Kidney (tissue), 14 donors: Measurements from ENCODE around the gene TRIM16. TPM values are rescaled to one million over a fixed set of nuclear protein-coding genes. Genes with fewer than 3 reads are reported as not detected.

Experiments used
- DNase-seq, 5 donors: peaks; one replicate each; pipeline ENCODE4 v3.0.0-alpha.2; 2013 to 2020
- FAIRE-seq: peaks from 2 replicates; lab custom pipeline; 2012; peaks lifted over from hg19 to GRCh38; lab: Jason Lieb, UNC
- H3K27ac ChIP-seq, 2 donors: one replicate each; pipeline ENCODE4 v1.7.0; 2013; ENCODE audit warnings: low read depth in 2 of 2, low read length in 2 of 2, inconsistent platforms in 1 of 2
- H3K27me3 ChIP-seq: one replicate; pipeline ENCODE4 v1.7.1; 2013; ENCODE audit warnings: low read length, inconsistent platforms; ENCODE audit not compliant: control insufficient read depth, insufficient read depth
- H3K36me3 ChIP-seq, 3 donors: one replicate each; pipeline versions ENCODE4 v1.7.0 to v1.7.1; 2013; ENCODE audit warnings: low read length in 3 of 3, control low read depth in 1 of 3, inconsistent platforms in 1 of 3; ENCODE audit not compliant: insufficient read depth in 3 of 3, control insufficient read depth in 2 of 3
- H3K4me1 ChIP-seq, 3 donors: one replicate each; pipeline versions ENCODE4 v1.7.0 to v1.7.1; 2013; ENCODE audit warnings: low read length in 3 of 3, inconsistent platforms in 1 of 3, low read depth in 1 of 3; ENCODE audit not compliant: control insufficient read depth in 2 of 3, insufficient read depth in 2 of 3
- H3K4me3 ChIP-seq, 3 donors: one replicate each; pipeline versions ENCODE4 v1.7.0 to v1.8.1; 2013; ENCODE audit warnings: low read length in 3 of 3, control low read depth in 1 of 3, inconsistent platforms in 1 of 3
- H3K9ac ChIP-seq, 3 donors: one replicate each; pipeline versions ENCODE4 v1.7.0 to v1.7.1; 2013; ENCODE audit warnings: low read length in 3 of 3, control low read depth in 1 of 3, inconsistent platforms in 1 of 3
- H3K9me3 ChIP-seq, 3 donors: one replicate each; pipeline versions ENCODE4 v1.7.0 to v1.7.1; 2013; ENCODE audit warnings: low read length in 3 of 3, control low read depth in 1 of 3, inconsistent platforms in 1 of 3; ENCODE audit not compliant: control insufficient read depth in 2 of 3, insufficient read depth in 1 of 3
- CTCF ChIP-seq: IDR thresholded peaks from 3 replicates; pipeline ENCODE4 v1.5.1; 2012; ENCODE audit warnings: mild to moderate bottlenecking, moderate library complexity, borderline replicate concordance; ENCODE audit not compliant: insufficient read depth; ENCODE audit errors: extremely low read depth
- intact Hi-C: fragments of 100-400 bp; cut with DNase I; formaldehyde crosslinking; loops from one replicate; pipeline ENCODE4 v1.11.1; 2022
- polyA plus RNA-seq: library from polyadenylated mRNA; stranded (reverse); fragments of 350-450 nt; fragmentation: Illumina TruSeq; extraction: RNeasy Lipid Tissue Mini Kit (QIAGEN cat#74804); gene quantifications from one replicate; pipeline ENCODE4 v1.2.3, GENCODE V29; 2014; ENCODE audit warnings: low read depth, low replicate concordance; ENCODE audit not compliant: insufficient read depth
- total RNA-seq: library from RNA; stranded (reverse); fragmentation: NEBNext Ultra II Directional; extraction: Animal tissue kit (Norgen Biotek cat#: 25700); gene quantifications from one replicate; pipeline ENCODE4 v1.2.1, GENCODE V29; 2021
- donor health status: control.
- donor health status: control.
- donor health status: control.
- donor health status: control.
- donor health status: control.
- donor health status: DM: yes; HTN: yes; CAD: no.
- donor health status: Normal renal cell carcinoma (clear cell type).

Gene TRIM16
- total and polyA plus RNA-seq, 2 donors from 2014 or later = 14.8 to 16.2 TPM

DNA sequence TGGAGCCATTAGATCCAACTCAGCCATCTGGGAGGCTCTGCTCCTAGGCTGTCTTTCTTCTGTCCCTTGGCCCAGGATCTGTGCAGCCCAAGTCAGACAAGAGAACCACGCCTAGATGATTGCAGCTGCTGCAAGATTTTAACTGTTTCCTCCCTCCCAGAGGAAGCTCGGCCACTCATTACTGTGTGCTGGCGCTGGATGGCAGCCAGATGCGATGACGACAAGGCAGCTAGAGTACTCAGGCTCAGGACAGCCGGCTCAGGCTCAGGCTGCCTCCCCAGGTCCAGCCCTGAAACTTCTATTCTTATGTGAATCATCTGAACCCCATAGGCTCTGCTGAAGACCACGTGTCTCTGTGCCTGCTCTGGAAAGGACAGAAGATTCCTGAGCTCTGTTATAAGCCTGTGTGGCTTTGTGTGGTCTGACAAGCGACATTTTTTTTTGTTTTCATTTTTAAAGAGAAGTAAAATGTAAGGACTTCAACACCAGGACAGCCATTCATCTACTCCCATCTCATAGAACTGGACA is 32.5 kb downstream of the TRIM16 start:
- Histone ChIP-seq H3K4me1 (peaks cover 2 to 10% (median 9%) of the 10 kb centered on the region in 3 donors), H3K36me3 (no peaks in the 10 kb centered on the region), H3K27me3 (no peaks in the 10 kb centered on the region), H3K4me3 (peak overlapping the region; percentile 36 to 51 (median 41)), H3K9ac (peak overlapping the region; percentile 18 to 66 (median 26)), H3K9me3 (no peaks in the 10 kb centered on the region), H3K27ac (peak overlapping the region; percentile 68 to 75)
- intact Hi-C loops = no loop called here
- DNase-seq (peak; percentile 88 to 99 (median 94)), FAIRE-seq (peak; percentile 61)
- TF ChIP-seq CTCF = peak; percentile 1

- no peak for TF ChIP-seq CTCF
- DNase-seq = peak in 4 of 5 donors; percentile 9 to 77 (median 44)
- no peaks in the 10 kb centered on the region for H3K36me3 ChIP-seq
- no peaks in the 10 kb centered on the region for H3K9me3 ChIP-seq
- H3K4me3 ChIP-seq = peak overlapping the region; percentile 23 to 51 (median 41)
- no peak for FAIRE-seq
- peak overlapping the region; percentile 0 to 66 (median 26) for H3K9ac ChIP-seq
- H3K4me1 ChIP-seq = peaks cover 2 to 10% (median 9%) of the 10 kb centered on the region in 3 donors
- H3K27ac ChIP-seq = peak overlapping the region; percentile 68 to 75
- H3K27me3 ChIP-seq = no peaks in the 10 kb centered on the region
- intact Hi-C loops = no loop called here
Observed at GRCh38 chr17:15650741-15651582, 33.1 kb downstream of the TRIM16 start.

DNA sequence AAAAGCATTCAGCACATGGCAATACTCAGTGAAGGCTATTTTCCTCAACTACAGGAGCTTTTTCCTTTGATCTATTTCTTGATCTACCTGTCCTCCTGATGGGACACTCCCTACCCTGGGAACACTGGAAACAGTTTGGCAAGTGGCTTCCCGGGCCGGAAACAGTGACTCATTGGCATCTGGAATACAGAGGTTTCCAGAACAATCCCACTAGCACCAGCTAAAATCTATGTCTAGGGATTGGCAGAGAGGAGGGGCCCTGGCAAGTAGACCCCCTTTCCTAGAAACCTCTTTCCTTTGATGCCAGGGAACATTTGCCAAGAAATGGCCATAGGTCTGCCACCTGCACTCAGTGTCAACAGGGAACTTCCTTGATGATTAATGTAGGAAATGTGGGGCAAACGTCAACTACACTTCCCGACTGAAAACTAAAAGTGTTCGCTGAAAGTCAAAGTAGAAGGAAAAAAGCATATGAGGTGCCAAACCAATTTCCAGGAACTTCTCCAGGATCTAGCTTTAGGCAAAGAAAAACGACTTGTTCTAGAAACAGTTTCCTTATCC is 34.2 kb downstream of the TRIM16 start:
- Histone ChIP-seq H3K9ac (peak overlapping the region in 1 of 3 donors; percentile 42), H3K27ac (peak overlapping the region; percentile 62 to 72), H3K27me3 (no peaks in the 10 kb centered on the region), H3K9me3 (no peaks in the 10 kb centered on the region), H3K4me3 (peak overlapping the region in 2 of 3 donors; percentile 41 to 51), H3K36me3 (no peaks in the 10 kb centered on the region), H3K4me1 (peaks cover 2 to 10% (median 9%) of the 10 kb centered on the region in 3 donors)
- no peak for TF ChIP-seq CTCF
- FAIRE-seq = no peak
- peak in 2 of 5 donors; percentile 18 to 80 for DNase-seq
- intact Hi-C loops = no loop called here
